Subcutaneous abdominal adipose tissue (tissue), 5 donors: ENCODE measurements around the gene HTT.

Experiments used
- H3K27ac ChIP-seq: one replicate; pipeline ENCODE4 v1.7.0; 2013; ENCODE audit warnings: low read depth, mild to moderate bottlenecking, inconsistent platforms, low read length, moderate library complexity
- H3K27me3 ChIP-seq, 5 donors: one replicate each; pipeline ENCODE4 v1.7.0; 2013; ENCODE audit warnings: low read length in 5 of 5, inconsistent platforms in 1 of 5; ENCODE audit not compliant: control insufficient read depth in 5 of 5, insufficient read depth in 4 of 5
- H3K36me3 ChIP-seq, 5 donors: one replicate each; pipeline ENCODE4 v1.7.0; 2013; ENCODE audit warnings: low read length in 5 of 5; ENCODE audit not compliant: control insufficient read depth in 5 of 5, insufficient read depth in 5 of 5
- H3K4me1 ChIP-seq, 5 donors: one replicate each; pipeline ENCODE4 v1.7.0; 2013; ENCODE audit warnings: low read length in 5 of 5, mild to moderate bottlenecking in 3 of 5, moderate library complexity in 1 of 5; ENCODE audit not compliant: control insufficient read depth in 5 of 5, insufficient read depth in 5 of 5
- H3K4me3 ChIP-seq, 5 donors: one replicate each; pipeline ENCODE4 v1.7.0; 2013; ENCODE audit warnings: low read length in 5 of 5, low read depth in 1 of 5
- H3K9ac ChIP-seq, 5 donors: one replicate each; pipeline ENCODE4 v1.7.0; 2013; ENCODE audit warnings: low read length in 5 of 5, mild to moderate bottlenecking in 4 of 5, moderate library complexity in 3 of 5
- H3K9me3 ChIP-seq, 5 donors: one replicate each; pipeline ENCODE4 v1.7.0; 2013; ENCODE audit warnings: low read length in 5 of 5; ENCODE audit not compliant: control insufficient read depth in 5 of 5
- donor health status: healthy.
- donor health status: healthy.
- donor health status: healthy.
- donor health status: healthy.
- donor health status: healthy.

Gene HTT

DNA sequence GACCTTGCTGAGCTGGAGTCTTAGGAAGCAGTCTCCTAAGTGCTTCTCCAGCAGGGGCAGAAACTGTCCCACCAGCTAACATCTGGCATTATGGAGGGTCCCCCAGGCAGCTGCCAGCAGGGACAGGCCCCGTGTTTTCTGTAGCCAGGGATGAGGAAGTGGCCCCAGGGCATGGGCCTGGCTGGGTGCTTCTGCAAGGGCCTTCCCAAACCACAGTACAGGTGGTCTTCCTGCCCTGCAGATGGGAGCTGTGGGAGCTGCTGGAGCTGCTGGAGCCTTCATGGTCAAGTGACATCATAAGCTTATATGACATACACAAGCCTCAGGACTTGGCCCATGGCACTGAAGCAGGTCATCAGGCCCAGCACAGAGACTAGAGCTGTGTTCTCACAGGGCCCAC, 169.5 kb downstream of the HTT start:
- H3K36me3 ChIP-seq: peaks cover 0 to 54% (median 36%) of the 10 kb centered on the region in 5 donors
- no peak overlapping the region for H3K9ac ChIP-seq
- no peak overlapping the region for H3K4me3 ChIP-seq
- H3K9me3 ChIP-seq: no peaks in the 10 kb centered on the region
- peaks cover 0 to 23% (median 3%) of the 10 kb centered on the region in 5 donors for H3K4me1 ChIP-seq
- H3K27me3 ChIP-seq: no peaks in the 10 kb centered on the region
- H3K27ac ChIP-seq: no peak overlapping the region

DNA sequence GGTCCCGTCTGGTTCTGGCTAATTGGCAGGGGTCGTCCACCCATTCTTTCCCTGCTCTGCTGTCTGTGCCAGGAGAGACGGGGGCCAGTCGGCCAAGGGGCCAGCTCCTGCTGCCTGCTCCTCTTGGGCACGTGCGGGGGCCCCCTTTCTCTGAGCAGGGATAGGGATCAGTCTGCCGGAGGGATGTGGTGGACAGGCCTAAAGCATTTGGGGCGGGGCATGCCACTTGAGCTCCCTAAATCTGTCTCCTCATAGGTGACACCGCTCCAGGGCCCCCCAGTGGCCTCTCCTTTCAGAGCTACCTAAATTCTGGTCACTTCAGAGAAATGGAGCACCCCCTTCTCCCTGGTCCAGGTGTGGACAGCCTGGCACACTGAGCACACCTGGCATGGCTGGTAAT, 170.3 kb downstream of the HTT start:
- peaks cover 0 to 47% (median 29%) of the 10 kb centered on the region in 5 donors for H3K36me3 ChIP-seq
- H3K4me3 ChIP-seq: no peak overlapping the region
- no peaks in the 10 kb centered on the region for H3K27me3 ChIP-seq
- H3K9ac ChIP-seq: no peak overlapping the region
- H3K9me3 ChIP-seq: no peaks in the 10 kb centered on the region
- H3K4me1 ChIP-seq: peaks cover 0 to 21% (median 3%) of the 10 kb centered on the region in 5 donors
- no peak overlapping the region for H3K27ac ChIP-seq

- H3K9me3 ChIP-seq: no peaks in the 10 kb centered on the region
Measured at GRCh38 chr4:3245676-3246075, 171.2 kb downstream of the HTT start.

GRCh38 chr4:3246458-3247398, 172.2 kb downstream of the HTT start:
- Histone ChIP-seq H3K4me3 (no peak overlapping the region), H3K27ac (no peak overlapping the region)

More at GRCh38 chr4:3245676-3246075, 171.2 kb downstream of the HTT start:
- Histone ChIP-seq H3K9ac (no peak overlapping the region), H3K4me3 (no peak overlapping the region), H3K4me1 (peaks cover 0 to 14% (median 3%) of the 10 kb centered on the region in 5 donors), H3K27me3 (no peaks in the 10 kb centered on the region), H3K36me3 (peaks cover 0 to 38% (median 19%) of the 10 kb centered on the region in 5 donors), H3K27ac (no peak overlapping the region)

GRCh38 chr4:3247399-3248177, 173.1 kb downstream of the HTT start:
- H3K36me3 ChIP-seq: peaks cover 0 to 18% (median 6%) of the 10 kb centered on the region in 5 donors
- H3K4me1 ChIP-seq: peaks cover 0 to 3% (median 0%) of the 10 kb centered on the region in 5 donors
- H3K9ac ChIP-seq: no peak overlapping the region
- H3K27me3 ChIP-seq: no peaks in the 10 kb centered on the region
- H3K4me3 ChIP-seq: no peak overlapping the region
- H3K9me3 ChIP-seq: no peaks in the 10 kb centered on the region
- no peak overlapping the region for H3K27ac ChIP-seq

More at GRCh38 chr4:3246458-3247398, 172.2 kb downstream of the HTT start:
- Histone ChIP-seq H3K9ac (no peak overlapping the region), H3K36me3 (peaks cover 0 to 27% (median 11%) of the 10 kb centered on the region in 5 donors), H3K27me3 (no peaks in the 10 kb centered on the region), H3K4me1 (peaks cover 0 to 8% (median 0%) of the 10 kb centered on the region in 5 donors), H3K9me3 (no peaks in the 10 kb centered on the region)

- Histone ChIP-seq H3K27me3 (no peaks in the 10 kb centered on the region), H3K36me3 (peaks cover 0 to 13% (median 2%) of the 10 kb centered on the region in 5 donors), H3K27ac (no peak overlapping the region), H3K9ac (no peak overlapping the region), H3K9me3 (no peaks in the 10 kb centered on the region), H3K4me1 (peaks cover 0 to 7% (median 0%) of the 10 kb centered on the region in 5 donors), H3K4me3 (no peak overlapping the region)
Measured at GRCh38 chr4:3248178-3248480, 173.6 kb downstream of the HTT start.

- peaks cover 0 to 15% (median 4%) of the 10 kb centered on the region in 5 donors for H3K36me3 ChIP-seq
- H3K27me3 ChIP-seq: no peaks in the 10 kb centered on the region
- H3K27ac ChIP-seq: no peak within 1 kb of the TSS
- H3K4me1 ChIP-seq: peaks cover 0 to 7% (median 0%) of the 10 kb centered on the region in 5 donors
- no peak within 1 kb of the TSS for H3K9ac ChIP-seq
- no peaks in the 10 kb centered on the region for H3K9me3 ChIP-seq
- no peak within 1 kb of the TSS for H3K4me3 ChIP-seq
Measured at GRCh38 chr4:3248811-3249661, 174.6 kb downstream of the HTT start, which contains the start of gene MSANTD1. MSANTD1 (plus strand) TSS chr4:3249159; CDS start chr4:3249223, 64 bp downstream.

DNA sequence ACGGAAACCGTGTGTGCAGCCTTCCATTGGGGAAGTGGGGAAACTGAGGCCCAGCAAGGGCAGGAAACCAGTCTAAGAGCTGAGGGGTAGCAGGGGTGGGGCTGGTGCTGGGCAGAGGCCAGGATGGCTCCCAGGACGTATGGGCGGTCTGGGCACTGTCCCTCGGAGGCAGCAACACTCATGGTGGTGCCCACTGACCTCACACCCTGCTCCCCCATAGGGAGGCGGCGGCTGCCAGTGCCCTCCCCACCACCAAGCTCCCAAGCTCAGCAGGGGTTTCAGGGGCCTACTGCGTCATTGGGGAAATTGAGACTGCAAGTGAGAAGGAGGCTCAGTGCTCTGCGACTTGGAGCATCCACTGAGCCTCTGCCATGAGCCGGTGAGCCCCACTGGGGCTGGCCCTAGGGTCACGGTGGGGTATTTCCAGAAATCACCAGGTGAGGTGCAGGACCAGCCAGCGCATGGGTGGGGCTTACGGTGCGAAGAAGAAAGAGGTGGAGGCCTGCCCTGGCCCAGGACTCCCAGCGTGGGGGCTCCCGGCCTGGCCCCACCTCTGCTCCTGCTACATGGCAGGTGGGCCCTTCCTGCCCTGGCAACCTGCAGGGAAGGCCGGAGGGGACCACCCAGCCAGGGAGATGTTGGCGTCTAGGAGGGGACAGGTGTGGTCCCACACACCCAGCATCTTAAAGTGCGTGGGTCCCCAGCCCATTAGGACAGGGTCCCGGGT, 175.4 kb downstream of the HTT start:
- no peaks in the 10 kb centered on the region for H3K27me3 ChIP-seq
- no peak overlapping the region for H3K9ac ChIP-seq
- H3K36me3 ChIP-seq: peaks cover 0 to 10% (median 7%) of the 10 kb centered on the region in 5 donors
- no peak overlapping the region for H3K27ac ChIP-seq
- H3K4me3 ChIP-seq: no peak overlapping the region
- peaks cover 0 to 7% (median 0%) of the 10 kb centered on the region in 5 donors for H3K4me1 ChIP-seq
- no peaks in the 10 kb centered on the region for H3K9me3 ChIP-seq

DNA sequence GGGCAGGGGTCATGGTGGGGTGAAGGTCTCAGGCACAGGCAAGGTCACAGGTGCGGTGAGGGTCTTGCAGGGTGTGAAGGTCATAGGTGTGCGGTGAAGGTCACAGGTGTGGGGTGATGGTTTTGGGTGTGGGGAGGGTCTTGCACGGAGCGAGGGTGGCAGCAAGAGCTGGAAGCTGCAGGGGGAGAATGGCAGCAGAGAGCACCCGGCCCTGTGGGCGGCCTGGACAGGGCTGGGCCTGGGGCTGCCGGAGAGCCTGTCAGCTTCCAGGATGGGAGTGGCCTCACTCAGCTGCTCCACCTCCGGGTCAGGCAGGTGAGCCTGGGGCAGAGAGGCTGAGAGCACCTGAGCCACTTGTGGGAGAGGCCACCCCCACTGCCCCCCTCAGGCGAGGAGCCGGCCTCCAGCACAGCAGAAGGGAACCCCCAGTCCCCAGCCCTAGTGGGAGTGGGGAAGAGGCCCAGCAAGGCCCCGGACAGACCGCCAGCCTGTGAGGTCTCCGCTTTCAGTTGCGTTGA, 176.0 kb downstream of the HTT start:
- H3K27me3 ChIP-seq: no peaks in the 10 kb centered on the region
- no peak overlapping the region for H3K27ac ChIP-seq
- H3K36me3 ChIP-seq: peaks cover 0 to 9% (median 6%) of the 10 kb centered on the region in 5 donors
- no peak overlapping the region for H3K9ac ChIP-seq
- H3K9me3 ChIP-seq: no peaks in the 10 kb centered on the region
- H3K4me3 ChIP-seq: no peak overlapping the region
- H3K4me1 ChIP-seq: peaks cover 0 to 7% (median 0%) of the 10 kb centered on the region in 5 donors
